ENCODE results near the gene FBXO31.

Gene FBXO31

DNA sequence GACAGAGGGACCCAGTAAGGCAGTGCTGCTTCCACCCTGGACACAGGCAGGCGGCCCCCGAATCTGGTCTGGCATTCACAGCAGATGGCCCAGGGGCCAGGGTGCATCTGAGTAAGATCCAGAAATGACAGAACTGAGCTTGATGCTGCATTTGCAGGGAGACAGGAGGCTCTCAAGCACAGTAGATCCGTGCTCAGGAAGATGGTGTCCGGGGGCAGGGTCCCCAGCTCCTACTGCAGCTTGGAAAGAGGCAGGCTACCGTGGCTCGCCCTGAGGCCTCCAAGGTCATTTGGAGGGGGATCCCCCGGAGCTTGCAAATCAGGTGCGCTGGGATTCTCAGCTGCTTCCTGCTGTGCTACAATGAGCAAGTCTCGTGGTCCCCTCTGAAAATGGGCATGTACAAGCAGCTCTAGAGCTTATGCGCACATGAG lies 68.6 kb downstream of the FBXO31 start:
- no peak overlapping the region for H3K4me3 ChIP-seq (replicated peaks; ENCODE audit: low read depth, low read length)
- no peak for DNase-seq (ENCODE audit: low read depth)
- TF ChIP-seq CTCF (IDR thresholded peaks at IDR 0.05; ENCODE audit: low read length, missing control alignments) = no peak

DNA sequence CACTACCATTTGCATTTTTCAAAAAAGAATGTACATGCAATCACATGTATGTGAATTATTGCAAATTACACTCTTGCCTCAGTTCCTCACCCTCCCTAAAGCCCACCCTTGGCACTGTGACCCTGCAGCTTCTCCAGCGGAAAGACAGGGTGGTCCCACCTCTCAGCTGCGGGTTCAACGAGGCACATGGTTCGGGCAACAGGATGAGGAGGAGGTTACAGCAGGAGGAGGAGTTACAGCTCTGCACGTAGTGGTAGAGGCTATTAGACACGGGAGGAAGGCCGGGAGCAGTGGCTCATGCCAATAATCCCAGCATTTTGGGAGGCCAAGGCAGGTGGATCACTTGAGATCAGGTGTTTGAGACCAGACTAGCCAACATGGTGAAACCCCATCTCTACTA lies 71.6 kb downstream of the FBXO31 start:
- H3K4me3 ChIP-seq (replicated peaks; ENCODE audit: low read depth, low read length) = no peak overlapping the region
- TF ChIP-seq CTCF (IDR thresholded peaks at IDR 0.05; ENCODE audit: low read length, missing control alignments) = no peak
- no peak for DNase-seq (ENCODE audit: low read depth)

GRCh38 chr16:87311387-87311786 lies 72.2 kb downstream of the FBXO31 start:
- H3K4me3 ChIP-seq (replicated peaks; ENCODE audit: low read depth, low read length) = no peak overlapping the region
- no peak for TF ChIP-seq CTCF (IDR thresholded peaks at IDR 0.05; ENCODE audit: low read length, missing control alignments)
- DNase-seq (ENCODE audit: low read depth) = no peak

DNA sequence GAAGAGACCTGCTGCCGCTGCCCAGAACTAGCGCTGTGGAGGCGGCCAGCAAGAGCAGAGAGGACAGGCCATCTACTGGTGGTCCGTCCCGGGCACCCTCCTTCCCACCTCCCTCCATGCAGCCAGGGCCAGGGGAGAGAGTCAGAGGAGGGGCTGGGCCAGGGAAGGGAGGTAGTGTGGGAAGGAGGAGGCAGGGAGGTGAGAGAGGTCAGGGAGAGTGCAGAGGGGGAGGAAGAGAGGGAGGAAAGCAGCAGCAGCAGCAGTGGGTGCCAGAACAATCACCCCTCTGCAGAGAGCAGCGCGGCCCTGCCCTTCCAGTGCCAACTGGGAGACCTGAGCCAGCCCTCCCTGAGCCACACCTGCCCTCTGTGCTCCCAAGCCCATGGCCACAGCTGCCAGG lies 73.0 kb downstream of the FBXO31 start:
- no peak overlapping the region for H3K4me3 ChIP-seq (replicated peaks; ENCODE audit: low read depth, low read length)
- TF ChIP-seq CTCF (IDR thresholded peaks at IDR 0.05; ENCODE audit: low read length, missing control alignments) = no peak
- no peak for DNase-seq (ENCODE audit: low read depth)

- no peak for TF ChIP-seq CTCF (IDR thresholded peaks at IDR 0.05; ENCODE audit: low read length, missing control alignments)
- DNase-seq (ENCODE audit: low read depth) = no peak
- H3K4me3 ChIP-seq (replicated peaks; ENCODE audit: low read depth, low read length) = no peak overlapping the region
Observed at GRCh38 chr16:87309620-87310525, 73.7 kb downstream of the FBXO31 start.

DNA sequence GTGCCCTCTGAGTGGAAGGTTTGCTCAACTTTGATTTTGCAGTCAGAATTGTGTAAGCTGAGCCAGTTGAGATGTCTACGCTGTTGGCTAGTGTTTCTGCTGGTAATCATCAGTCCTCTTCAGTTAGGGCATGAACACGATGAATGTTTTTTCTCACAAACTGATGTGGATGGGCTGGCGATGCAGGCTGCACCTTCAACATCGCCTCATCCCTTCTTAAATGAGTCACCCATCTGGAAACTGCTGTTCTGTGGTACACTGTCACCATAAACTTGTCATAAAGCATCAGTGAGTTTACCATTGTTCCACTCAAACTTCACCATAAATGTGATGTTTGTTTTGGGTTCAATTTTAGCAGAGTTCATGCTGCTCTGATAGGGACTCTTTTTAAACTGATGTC lies 74.8 kb downstream of the FBXO31 start:
- no peak for DNase-seq (ENCODE audit: low read depth)
- TF ChIP-seq CTCF (IDR thresholded peaks at IDR 0.05; ENCODE audit: low read length, missing control alignments) = no peak
- H3K4me3 ChIP-seq (replicated peaks; ENCODE audit: low read depth, low read length) = no peak overlapping the region

DNA sequence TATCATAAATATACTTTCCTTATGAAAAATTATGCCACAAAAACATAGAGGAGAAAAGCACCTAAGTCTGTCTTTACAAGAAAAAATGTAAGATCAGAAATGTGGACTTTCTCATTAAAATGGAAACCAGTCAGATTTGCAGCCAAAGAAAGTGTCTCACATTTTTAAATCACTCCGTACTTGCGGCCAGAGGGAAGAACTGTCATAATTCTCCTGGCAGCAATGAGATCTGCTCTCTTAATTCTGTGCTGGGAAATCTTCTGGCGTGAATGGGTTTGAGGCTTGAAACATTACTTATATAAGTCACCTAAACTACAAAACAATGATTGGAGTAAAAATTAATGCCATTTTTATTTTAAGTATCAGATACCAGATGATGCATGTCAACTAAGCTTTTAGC lies 77.1 kb downstream of the FBXO31 start:
- no peak for TF ChIP-seq CTCF (IDR thresholded peaks at IDR 0.05; ENCODE audit: low read length, missing control alignments)
- no peak for DNase-seq (ENCODE audit: low read depth)
- no peak overlapping the region for H3K4me3 ChIP-seq (replicated peaks; ENCODE audit: low read depth, low read length)
